Omental fat pad (tissue), 4 donors: Measurements from ENCODE around the gene PPP1R1B. TPM values are rescaled to one million over a fixed set of nuclear protein-coding genes. Genes with fewer than 3 reads are reported as not detected.

Source experiments
- ATAC-seq: fragments of 150-250 bp; one replicate; pipeline ENCODE4 v1.9.1; 2016; ENCODE audit warnings: mild to moderate bottlenecking, moderate library complexity; ENCODE audit not compliant: low FRiP score
- DNase-seq: peaks from one replicate; pipeline ENCODE4 v3.0.0-alpha.2; 2019; ENCODE audit warnings: low spot score
- CTCF ChIP-seq, 3 donors: fragments of 450-650 bp; IDR thresholded peaks; one replicate each; pipeline ENCODE4 v1.5.1; 2016 to 2017; ENCODE audit warnings: antibody characterized with exemption in 3 of 3, mild to moderate bottlenecking in 3 of 3, moderate library complexity in 2 of 3
- total RNA-seq, 4 donors: library from RNA; depleted of rRNA; stranded (reverse); fragments of >200 nt; gene quantifications; one replicate each; pipeline ENCODE4 v1.1.0, GENCODE V29; 2016

The PPP1R1B gene
- total RNA-seq, 4 donors from 2014 or later: 13.9 to 27.0 (median 19.1) TPM

- no peak for DNase-seq
- no peak for ATAC-seq
- no peak for TF ChIP-seq CTCF (IDR thresholded peaks at IDR 0.05)
Observed at GRCh38 chr17:39629494-39629880, 2.7 kb downstream of the PPP1R1B start.

GRCh38 chr17:39629898-39630297 lies 3.1 kb downstream of the PPP1R1B start:
- no peak for TF ChIP-seq CTCF (IDR thresholded peaks at IDR 0.05)
- ATAC-seq: no peak
- DNase-seq: no peak

- TF ChIP-seq CTCF (IDR thresholded peaks at IDR 0.05): no peak
- DNase-seq (no peak), ATAC-seq (no peak)
Observed at GRCh38 chr17:39631403-39631802, 4.7 kb downstream of the PPP1R1B start.

- ATAC-seq (no peak), DNase-seq (no peak)
- TF ChIP-seq CTCF (IDR thresholded peaks at IDR 0.05): no peak
Observed at GRCh38 chr17:39632153-39632941, 5.6 kb downstream of the PPP1R1B start.

GRCh38 chr17:39633570-39634183 lies 6.9 kb downstream of the PPP1R1B start:
- DNase-seq (no peak), ATAC-seq (no peak)
- no peak for TF ChIP-seq CTCF (IDR thresholded peaks at IDR 0.05)

GRCh38 chr17:39634384-39634871 lies 7.7 kb downstream of the PPP1R1B start:
- ATAC-seq: no peak
- TF ChIP-seq CTCF (IDR thresholded peaks at IDR 0.05): no peak
- no peak for DNase-seq
